ENCODE measurements around the gene CCDC88A. TPM values are rescaled to one million over a fixed set of nuclear protein-coding genes. Genes with fewer than 3 reads are reported as not detected.
"Not testable (repeated sequence)": the region's sequence is repeated elsewhere in the genome, so short reads cannot be mapped to it uniquely, and the experiment has no call there.

Gene CCDC88A
- total RNA-seq, 1 experiment from 2014 or later: 86.3 TPM

- no peak for DNase-seq (ENCODE audit: low read depth)
Observed at GRCh38 chr2:55391615-55392242, 27.9 kb downstream of the CCDC88A start.

GRCh38 chr2:55391155-55391554, 28.5 kb downstream of the CCDC88A start:
- DNase-seq (ENCODE audit: low read depth): peak; percentile 17

DNA sequence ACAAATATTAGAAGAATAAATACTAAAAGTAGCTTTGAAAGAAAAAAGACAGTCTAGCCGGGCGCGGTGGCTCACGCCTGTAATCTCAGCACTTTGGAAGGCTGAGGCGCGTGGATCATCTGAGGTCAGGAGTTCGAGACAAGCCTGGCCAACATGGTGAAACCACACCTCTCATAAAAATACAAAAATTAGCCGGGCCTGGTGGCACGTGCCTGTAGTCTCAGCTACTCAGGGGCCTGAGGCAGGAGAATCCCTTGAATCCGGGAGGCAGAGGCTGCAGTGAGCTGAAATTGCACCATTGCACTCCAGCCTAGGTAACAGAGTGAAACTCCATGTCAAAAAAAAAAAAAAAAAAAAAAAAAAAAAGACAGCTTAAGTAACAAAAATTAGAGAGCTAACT, 34.1 kb downstream of the CCDC88A start:
- not testable (repeated sequence) for DNase-seq (ENCODE audit: low read depth)

GRCh38 chr2:55384786-55385185, 34.9 kb downstream of the CCDC88A start:
- no peak for DNase-seq (ENCODE audit: low read depth)

DNA sequence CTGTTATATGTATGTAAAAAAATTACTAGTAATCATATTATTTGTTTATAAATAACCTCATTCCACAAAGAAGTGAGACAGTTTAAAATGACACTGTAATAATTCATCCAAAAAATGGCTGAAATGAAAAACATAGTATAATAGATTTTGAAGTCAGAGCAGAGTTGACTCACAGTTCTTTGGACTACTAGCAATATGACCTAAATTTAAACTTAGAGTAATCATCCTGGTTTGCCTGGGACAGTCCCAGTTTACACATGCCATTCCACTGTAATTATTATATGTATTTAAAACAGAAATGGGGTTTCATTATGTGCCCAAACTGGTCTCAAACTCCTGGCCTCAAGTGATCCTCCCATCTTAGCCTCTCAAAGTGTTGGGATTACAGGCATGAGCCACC, 48.3 kb downstream of the CCDC88A start:
- DNase-seq (ENCODE audit: low read depth): no peak

DNA sequence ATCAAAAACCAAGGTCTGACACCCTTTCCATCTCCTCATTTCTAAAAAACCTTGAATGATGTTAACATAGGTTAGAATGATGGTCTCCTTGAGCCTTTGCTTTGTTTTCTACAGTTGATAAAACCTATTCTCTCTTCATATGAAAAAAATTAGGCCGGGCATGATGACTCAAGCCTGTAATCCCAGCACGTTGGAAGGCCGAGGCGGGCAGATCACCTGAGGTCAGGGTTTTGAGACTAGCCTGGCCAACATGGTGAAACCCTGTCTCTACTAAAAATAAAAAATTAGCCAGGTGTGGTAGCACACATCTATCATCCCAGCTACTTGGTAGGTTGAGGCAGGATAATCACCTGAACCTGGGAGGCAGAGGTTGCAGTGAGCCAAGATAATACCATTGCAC, 49.4 kb downstream of the CCDC88A start:
- no peak for DNase-seq (ENCODE audit: low read depth)

GRCh38 chr2:55365303-55365702, 54.4 kb downstream of the CCDC88A start:
- DNase-seq (ENCODE audit: low read depth): no peak

- DNase-seq (ENCODE audit: low read depth): peak; percentile 91
Observed at GRCh38 chr2:55364189-55365055, 55.2 kb downstream of the CCDC88A start.

GRCh38 chr2:55363636-55364035, 56.0 kb downstream of the CCDC88A start:
- no peak for DNase-seq (ENCODE audit: low read depth)

- DNase-seq (ENCODE audit: low read depth): no peak
Observed at GRCh38 chr2:55361465-55362189, 58.0 kb downstream of the CCDC88A start.

- no peak for DNase-seq (ENCODE audit: low read depth)
Observed at GRCh38 chr2:55358451-55358850, 61.2 kb downstream of the CCDC88A start.

- no peak for DNase-seq (ENCODE audit: low read depth)
Observed at GRCh38 chr2:55357927-55358326, 61.7 kb downstream of the CCDC88A start.

GRCh38 chr2:55357164-55357563, 62.5 kb downstream of the CCDC88A start:
- DNase-seq (ENCODE audit: low read depth): no peak

DNA sequence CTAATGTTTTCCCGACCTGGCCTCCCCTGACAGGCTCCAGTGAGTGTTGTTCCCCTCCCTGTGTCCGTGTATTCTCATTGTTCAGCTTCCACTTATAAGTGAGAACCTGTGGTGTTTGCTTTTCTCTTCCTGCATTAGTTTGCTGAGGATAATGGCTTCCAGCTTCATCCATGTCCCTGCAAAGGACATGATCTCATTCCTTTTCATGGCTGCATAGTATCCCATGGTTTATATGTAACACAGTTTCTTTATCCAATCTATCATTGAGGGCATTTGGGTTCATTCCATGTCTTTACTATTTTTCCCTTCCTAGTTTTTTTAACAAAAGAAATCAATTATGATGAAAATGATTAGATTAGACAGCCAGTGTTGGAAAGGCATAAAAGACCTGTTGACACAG, 63.5 kb downstream of the CCDC88A start:
- not testable (repeated sequence) for DNase-seq (ENCODE audit: low read depth)

DNA sequence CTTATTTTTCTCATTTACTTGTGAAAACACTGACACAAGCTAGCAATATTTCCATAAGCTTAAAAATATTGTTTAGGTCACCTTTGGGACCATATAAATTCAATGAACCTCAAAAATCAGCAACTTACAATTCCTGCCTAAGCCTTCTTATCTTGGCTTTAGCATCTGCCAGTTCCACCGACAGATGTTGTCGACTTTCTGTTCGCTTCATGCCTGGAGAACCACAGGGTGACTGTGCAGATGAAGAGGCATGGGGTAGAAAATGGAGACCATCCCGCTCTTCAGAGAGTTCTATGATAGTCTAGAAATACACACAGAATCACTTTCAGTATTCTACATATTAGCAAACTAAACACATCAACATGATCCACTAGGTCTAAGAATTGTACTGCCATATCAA, 64.2 kb downstream of the CCDC88A start:
- no peak for DNase-seq (ENCODE audit: low read depth)

- no peak for DNase-seq (ENCODE audit: low read depth)
Observed at GRCh38 chr2:55351672-55352071, 68.0 kb downstream of the CCDC88A start.

DNA sequence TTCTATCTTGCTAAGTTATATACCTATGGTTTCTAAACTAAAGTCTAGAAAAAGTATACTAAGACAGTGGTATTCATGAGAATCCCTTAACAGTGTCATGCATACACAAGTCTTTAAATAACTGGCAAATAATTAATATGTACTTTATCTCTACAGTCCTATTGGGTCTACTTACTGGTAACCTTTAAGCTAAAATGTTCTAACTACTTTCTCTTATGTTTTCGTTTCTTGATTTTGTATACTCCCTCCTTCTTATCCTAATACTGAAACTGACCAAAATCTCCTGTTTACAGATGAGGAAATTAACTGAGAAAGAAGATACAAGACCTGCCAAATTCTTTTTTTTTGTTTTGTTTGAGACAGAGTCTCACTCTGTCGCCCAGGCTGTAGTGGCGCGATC, 74.6 kb downstream of the CCDC88A start:
- DNase-seq (ENCODE audit: low read depth): no peak

- no peak for DNase-seq (ENCODE audit: low read depth)
Observed at GRCh38 chr2:55338268-55338667, 81.4 kb downstream of the CCDC88A start.

GRCh38 chr2:55334728-55335127, 84.9 kb downstream of the CCDC88A start:
- no peak for DNase-seq (ENCODE audit: low read depth)

GRCh38 chr2:55330541-55331297, 88.9 kb downstream of the CCDC88A start:
- DNase-seq (ENCODE audit: low read depth): no peak

DNA sequence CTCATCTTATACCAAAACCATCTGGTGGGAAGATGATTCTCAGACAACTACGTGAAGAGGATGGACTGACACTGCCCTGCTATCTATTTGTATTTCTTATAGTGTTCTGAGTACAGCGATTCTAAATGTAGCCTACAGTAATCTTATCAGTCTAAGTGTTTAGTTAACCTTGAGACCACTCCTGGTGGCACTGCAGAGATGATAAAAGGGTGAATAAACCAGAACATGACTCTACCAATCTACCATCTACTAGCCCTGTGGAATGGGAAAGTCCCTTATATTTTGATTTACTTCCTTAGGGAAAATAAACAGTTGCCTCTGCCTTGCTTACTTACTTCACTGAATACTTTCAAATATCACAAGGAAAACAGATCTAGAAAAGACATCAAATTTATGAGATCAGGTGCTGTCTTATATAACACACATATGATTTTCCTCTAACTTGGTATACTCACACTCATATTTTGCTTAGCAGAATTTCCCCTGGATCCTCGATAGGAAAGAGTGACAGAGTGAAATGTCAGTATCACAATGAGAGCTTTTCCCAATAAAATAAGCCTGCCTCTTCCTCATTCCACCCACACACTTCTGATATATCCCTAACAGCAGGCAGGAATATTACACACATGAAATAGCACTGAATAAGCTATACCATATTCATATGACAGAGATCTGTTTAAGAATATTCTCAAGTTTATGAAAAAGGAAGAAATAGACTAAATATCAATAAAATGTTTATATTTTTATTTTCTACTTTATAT, 92.0 kb downstream of the CCDC88A start:
- no peak for DNase-seq (ENCODE audit: low read depth)
